ENCODE data around the gene REV3L. TPM values are rescaled to one million over a fixed set of nuclear protein-coding genes. Genes with fewer than 3 reads are reported as not detected.

REV3L gene
- total RNA-seq, 1 experiment from 2014 or later = 12.8 TPM

GRCh38 chr6:111418971-111419693 is 63.9 kb downstream of the REV3L start:
- ChIA-PET POLR2A (no interaction called here), RAD21 (ENCODE audit: low non-redundant PET in 1 of 2, low total read pairs in 2 of 2, uncharacterized antibody in 2 of 2, unreplicated experiment in 2 of 2) (no interaction called here), CTCF (no interaction called here)
- ATAC-seq (no peak), DNase-seq (ENCODE audit: low read depth, low spot score) (no peak)
- no peaks in the 10 kb centered on the region for H3K9me2 ChIP-seq (ENCODE audit: insufficient read depth)
- peaks cover 52% of the 10 kb centered on the region for H3K79me2 ChIP-seq (ENCODE audit: insufficient read depth, low read length)
- no TSS peak for BruUV-seq (replicated peaks)
- no peak overlapping the region for H3K4me3 ChIP-seq (replicated peaks in 1 of 2; ENCODE audit: low read depth in 1 of 2, low read length in 2 of 2)
- no peak overlapping the region for H2AFZ ChIP-seq (ENCODE audit: low read depth, low read length, poor library complexity, severe bottlenecking)
- H4K20me1 ChIP-seq (ENCODE audit: insufficient read depth) = no peaks in the 10 kb centered on the region; the same call in 1 of the 2 replicates
- no peak for TF ChIP-seq RAD21 (IDR thresholded peaks at IDR 0.05; ENCODE audit: low read depth)
- TF ChIP-seq POLR2A (IDR thresholded peaks at IDR 0.05; ENCODE audit: borderline replicate concordance, extremely low read depth, insufficient read depth, insufficient read length) = no peak
- no peak for TF ChIP-seq SP1 (IDR thresholded peaks at IDR 0.05; ENCODE audit: low read depth)
- TF ChIP-seq SIN3A (IDR thresholded peaks at IDR 0.05; ENCODE audit: low read depth) = no peak
- TF ChIP-seq EZH2phosphoT487 (IDR thresholded peaks at IDR 0.05; ENCODE audit: borderline replicate concordance) = no peak
- no peak for TF ChIP-seq EZH2 (IDR thresholded peaks at IDR 0.05)
- TF ChIP-seq ATF3 (IDR thresholded peaks at IDR 0.05) = no peak
- no peak for TF ChIP-seq ZBTB33 (IDR thresholded peaks at IDR 0.05; ENCODE audit: extremely low read depth, insufficient replicate concordance, low read length)
- TF ChIP-seq TCF7L2 (IDR thresholded peaks at IDR 0.05; ENCODE audit: borderline replicate concordance, extremely low read depth, insufficient read depth, insufficient read length) = no peak
- no peak for TF ChIP-seq CBX3 (IDR thresholded peaks at IDR 0.05; ENCODE audit: low read depth)
- TF ChIP-seq SRF (IDR thresholded peaks at IDR 0.05; ENCODE audit: low read depth) = no peak
- TF ChIP-seq YY1 (IDR thresholded peaks at IDR 0.05; ENCODE audit: extremely low read depth, insufficient replicate concordance, low read depth, low read length) = no peak
- TF ChIP-seq CEBPB (IDR thresholded peaks at IDR 0.05; ENCODE audit: low read depth) = no peak
- no peak for TF ChIP-seq REST (IDR thresholded peaks at IDR 0.05; ENCODE audit: low read depth)
- TF ChIP-seq ZFX (IDR thresholded peaks at IDR 0.05) = no peak
- H3K27me3 ChIP-seq (ENCODE audit: insufficient read depth, low read length) = no peaks in the 10 kb centered on the region
- H3K9me3 ChIP-seq (ENCODE audit: control insufficient read depth in 1 of 2, insufficient read depth in 1 of 2, low read depth in 1 of 2, low read length in 2 of 2) = no peaks in the 10 kb centered on the region
- no peak overlapping the region for H3K27ac ChIP-seq (ENCODE audit: low read depth, low read length)
- no peak overlapping the region for H3K4me2 ChIP-seq (ENCODE audit: low read length)
- peaks cover 0 to 12% of the 10 kb centered on the region in 2 experiments; a peak in 1 of 4 replicates for H3K4me1 ChIP-seq (ENCODE audit: control insufficient read depth in 1 of 2, insufficient read depth in 2 of 2, low read length in 2 of 2)
- no peak overlapping the region for H3K9ac ChIP-seq (ENCODE audit: low read length)
- H3K36me3 ChIP-seq (ENCODE audit: control insufficient read depth in 1 of 2, insufficient read depth in 2 of 2, low read length in 2 of 2) = no peaks in the 10 kb centered on the region
- intact Hi-C loops (cut with micrococcal nuclease) = no loop called here
